HG03103 (cell line): Measurements from ENCODE around the gene C2orf92.

Experiments used
- ATAC-seq: cut with Tn5 transposase; IDR thresholded peaks from one replicate; pipeline ENCODE4 v1.9.1; 2021; ENCODE audit warnings: low read depth; ENCODE audit not compliant: unreplicated experiment

The C2orf92 gene

DNA sequence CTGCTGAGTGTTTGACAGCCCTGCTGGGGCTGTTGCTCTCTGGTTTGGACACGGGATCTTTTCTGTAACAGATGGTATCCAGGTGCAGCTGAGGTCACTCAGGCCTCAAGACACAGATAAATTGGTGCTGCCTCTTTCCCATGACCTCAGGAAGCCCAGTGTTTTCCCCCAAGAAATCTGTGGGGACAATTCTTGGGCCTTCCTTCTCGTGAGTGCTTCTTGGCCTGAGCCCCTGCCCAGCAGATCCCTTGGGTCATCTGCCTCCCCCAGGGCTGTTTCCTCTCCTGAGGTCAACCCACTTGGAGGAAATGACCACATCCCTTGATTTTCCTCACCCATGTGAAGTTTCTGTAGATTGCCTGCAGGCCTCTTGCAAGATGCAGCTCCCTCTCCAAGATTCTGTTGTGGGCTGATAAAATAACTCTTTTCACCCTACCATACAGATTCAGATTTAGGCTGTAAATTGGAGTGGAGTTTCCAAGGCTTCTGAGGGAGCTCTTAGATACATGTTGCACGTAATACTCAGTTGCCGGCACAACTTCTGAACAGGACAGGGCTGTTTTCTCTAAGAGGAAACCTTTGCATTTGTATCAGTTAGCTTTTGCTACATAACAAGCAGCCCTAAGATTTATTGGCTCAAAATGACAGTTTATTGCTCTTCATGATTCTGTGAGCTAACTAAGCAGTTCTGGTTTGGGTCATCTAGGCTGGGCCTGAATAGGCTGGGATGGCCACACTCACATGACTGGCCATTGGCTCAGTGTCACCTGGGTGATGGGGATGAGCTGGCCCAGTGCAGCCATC, 57.0 kb downstream of the C2orf92 start:
- ATAC-seq: no peak

DNA sequence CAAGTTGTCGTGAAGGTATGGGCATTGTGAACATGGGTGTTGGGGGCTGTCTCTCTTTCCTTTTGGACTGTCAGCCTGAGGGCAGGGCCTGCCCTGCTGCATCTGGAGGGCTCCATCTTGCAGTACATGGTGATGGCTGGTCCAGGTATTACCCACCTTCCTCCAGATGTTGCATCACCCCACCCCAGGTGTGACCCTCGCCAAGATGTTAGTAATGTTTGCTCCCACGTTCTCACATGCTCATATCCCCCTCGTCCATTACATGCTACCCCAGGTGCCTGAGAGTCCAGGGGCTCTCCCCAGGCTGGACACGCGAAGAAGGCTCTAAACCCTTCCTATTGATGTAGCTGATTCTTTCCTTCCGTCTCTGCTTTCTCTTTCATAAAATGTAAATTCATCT, 57.8 kb downstream of the C2orf92 start:
- no peak for ATAC-seq

DNA sequence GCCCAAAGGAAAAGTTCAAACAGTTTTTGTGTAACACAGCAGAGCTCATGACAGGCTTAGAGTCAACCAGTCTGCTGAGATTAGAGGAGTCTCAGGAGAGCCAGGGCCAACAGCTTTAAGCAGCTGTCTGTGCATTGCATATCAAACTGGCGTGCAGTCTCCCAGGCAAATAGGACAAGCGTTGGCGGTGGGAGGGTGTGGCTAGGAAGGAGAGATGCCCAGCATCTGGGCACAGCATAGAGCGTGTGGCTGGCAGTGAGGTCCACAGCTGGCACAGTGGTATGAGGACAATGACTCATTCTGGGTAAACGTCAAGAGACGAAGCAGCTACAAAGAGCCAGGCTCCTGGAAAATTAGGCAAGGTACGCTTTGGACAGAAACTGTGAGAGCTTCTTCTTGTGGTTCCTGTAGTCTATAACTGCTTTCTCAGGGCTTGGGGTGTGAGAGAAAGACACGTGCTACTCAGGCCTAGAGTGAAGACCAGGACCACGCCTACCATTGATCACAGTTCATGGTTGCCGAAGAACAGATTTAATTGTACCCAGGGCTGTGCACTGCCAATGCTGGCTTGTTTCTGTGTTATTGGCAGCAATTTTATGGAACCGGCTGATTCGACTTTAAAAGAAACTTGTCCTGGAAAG, 58.7 kb downstream of the C2orf92 start:
- no peak for ATAC-seq

DNA sequence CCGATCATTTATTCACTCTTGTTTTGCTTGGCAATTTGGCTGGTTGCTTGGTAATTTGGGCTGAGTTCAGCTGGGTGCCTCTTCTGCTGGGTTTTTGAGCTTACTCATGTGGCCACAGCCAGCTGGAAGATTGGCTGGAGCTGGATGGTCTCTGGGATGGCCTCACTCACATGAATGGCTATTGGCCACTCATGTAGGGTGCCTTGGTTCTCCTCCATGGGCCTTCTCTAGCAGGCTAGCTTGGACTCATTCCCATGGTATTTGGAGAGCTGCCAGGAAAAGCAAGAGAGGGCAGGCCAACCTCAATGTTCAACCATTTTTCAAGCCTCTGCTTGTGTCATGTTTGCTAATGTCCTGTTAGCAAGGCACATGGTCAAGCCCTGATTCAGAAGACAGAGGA, 60.7 kb downstream of the C2orf92 start:
- no peak for ATAC-seq

DNA sequence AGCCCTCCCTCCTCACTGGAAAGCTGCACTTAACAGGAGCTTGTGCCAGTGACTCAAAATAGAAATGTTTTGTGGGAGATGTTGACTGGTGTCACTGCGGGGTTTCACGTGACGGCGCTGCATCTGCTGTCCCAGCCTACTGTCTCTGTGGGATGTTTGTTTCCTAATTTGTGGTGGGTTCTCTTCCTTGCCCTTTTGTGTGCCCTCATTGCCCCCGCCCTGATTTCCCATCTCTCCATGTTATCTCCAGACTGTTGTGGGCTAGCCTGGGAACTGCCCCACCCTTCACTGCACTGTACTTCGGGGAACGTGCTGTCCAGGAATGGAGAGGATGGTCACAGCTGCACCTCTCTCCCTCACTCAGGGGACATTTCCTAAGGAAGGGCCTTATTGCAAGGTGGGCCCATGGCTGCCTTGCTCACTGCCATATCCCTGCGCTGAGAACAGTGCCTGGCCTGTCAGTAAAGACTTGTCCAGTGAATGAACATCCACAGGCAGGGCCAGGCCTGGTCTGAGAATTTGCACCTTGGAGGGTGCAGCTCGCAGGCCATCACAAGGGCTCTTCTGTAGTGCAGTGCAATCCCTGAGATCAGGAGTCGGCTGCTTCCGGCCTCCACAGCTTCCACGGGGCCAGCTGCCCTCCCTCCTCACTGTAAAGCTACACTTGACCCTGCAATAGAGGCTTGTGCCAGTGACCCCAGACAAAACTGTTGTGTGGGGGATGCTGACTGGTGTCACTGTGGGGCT, 61.9 kb downstream of the C2orf92 start:
- no peak for ATAC-seq

DNA sequence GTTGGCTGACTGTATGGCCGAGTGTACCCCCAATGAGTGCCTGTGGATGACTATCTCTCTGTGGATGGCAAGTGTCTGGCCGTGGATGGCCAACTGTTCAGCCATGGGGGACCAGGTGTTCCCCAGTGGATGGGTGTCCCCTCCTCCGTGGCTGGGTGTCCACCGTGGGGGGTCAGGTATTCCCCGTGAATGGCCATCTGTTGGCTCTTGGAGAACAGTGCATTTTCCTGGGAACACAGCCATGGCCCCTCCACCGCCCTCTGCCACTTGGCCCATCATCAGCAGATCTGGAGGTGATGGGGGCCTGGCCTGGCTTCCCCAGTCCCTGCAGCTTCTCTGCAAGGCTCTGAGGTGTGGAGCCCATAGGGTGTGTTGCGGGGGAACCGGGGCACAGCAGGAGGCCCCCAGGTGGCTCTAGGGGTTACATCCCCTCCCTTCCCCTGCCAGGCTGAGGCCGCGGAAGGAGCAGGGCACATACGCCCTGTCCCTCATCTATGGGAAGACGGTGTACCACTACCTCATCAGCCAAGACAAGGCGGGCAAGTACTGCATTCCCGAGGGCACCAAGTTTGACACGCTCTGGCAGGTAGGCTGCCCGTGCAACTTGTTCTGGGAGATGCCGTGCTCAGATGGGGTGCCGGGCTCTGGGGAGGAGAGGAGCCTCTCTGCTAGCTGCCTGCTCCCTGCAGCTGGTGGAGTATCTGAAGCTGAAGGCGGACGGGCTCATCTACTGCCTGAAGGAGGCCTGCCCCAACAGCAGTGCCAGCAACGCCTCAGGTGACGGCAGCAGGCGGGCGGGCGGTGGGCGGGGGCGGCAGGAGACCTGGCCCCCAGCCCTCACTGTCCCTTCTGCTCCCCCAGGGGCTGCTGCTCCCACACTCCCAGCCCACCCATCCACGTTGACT, 63.2 kb downstream of the C2orf92 start:
- no peak for ATAC-seq

DNA sequence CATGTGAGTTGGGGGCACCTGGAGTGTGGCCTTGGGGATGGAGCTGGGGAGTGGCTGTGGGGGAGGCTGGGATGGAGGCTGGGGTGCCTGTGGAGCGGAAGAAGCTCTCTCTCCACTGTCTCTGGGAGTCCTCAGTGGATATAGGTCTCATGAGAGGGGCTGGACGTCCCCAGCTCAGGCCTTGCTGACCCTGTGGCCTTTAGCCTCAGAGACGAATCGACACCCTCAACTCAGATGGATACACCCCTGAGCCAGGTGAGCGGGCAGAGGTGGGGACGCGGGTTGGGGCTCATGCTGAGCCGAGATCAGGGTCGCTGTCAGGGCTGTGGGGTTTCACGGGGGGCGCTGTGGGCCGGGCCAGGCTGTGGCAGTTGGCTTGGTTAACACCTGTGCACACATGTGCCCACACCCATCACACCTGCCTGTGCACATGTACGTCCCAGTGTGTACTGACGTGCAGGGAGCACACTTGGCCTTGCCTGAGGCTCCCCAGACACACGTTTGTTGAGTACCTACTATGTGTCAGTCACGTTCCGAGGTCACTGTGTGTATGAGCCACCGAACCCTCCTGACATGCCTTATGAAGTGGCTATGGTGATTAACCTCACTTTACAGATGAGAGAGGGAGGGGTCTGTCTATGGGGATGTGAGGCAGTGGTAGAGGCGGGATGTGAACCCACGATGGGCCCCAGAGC, 64.0 kb downstream of the C2orf92 start:
- no peak for ATAC-seq

DNA sequence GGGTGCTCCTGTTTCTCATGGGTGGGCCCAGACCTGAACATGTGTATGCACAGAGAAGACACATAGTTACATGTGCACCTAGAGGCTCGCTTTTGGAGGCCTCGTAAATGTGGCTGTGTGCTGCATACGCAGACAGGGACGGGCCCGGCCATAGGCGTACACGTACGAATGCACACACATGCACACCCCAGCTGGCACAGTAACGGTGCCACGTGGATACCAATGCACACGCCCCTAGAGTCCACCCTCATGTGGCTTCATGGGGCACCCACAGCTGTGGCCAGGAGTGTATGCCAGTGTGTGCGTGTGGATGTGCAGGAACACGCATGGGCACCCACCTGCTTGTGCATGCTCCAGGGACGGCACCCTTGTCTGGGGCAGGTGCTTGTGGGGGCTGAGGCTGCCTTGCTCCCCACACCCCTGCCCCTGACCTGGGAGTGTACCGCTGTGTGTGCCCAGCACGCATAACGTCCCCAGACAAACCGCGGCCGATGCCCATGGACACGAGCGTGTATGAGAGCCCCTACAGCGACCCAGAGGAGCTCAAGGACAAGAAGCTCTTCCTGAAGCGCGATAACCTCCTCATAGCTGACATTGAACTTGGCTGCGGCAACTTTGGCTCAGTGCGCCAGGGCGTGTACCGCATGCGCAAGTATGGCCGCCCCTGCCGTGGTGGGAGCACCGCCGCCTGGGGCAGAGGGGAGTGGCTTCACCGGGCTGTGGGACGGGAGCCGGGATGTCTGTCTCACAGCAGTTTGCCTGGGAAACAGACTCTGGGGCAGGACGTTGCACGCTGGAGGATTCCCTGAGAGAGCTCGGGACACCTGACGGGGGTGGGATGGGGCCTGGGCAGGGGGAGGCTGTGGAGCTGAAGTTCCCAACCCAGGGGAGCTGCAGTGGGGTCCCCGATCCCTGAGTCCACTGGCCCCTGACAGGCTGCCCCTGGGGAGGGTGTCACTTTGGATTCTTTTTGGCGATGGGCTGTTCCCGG, 64.8 kb downstream of the C2orf92 start:
- ATAC-seq: no peak

DNA sequence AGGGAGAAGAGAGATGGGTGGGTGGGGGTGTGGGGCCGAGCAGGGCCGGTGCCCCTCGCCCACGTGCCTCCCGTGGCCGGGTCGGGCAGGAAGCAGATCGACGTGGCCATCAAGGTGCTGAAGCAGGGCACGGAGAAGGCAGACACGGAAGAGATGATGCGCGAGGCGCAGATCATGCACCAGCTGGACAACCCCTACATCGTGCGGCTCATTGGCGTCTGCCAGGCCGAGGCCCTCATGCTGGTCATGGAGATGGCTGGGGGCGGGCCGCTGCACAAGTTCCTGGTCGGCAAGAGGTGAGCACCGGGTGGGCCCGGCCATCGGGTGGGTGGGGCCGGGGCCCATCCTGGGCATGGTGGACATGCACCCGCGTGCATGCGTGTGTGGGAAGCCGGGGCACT, 65.6 kb downstream of the C2orf92 start:
- no peak for ATAC-seq

DNA sequence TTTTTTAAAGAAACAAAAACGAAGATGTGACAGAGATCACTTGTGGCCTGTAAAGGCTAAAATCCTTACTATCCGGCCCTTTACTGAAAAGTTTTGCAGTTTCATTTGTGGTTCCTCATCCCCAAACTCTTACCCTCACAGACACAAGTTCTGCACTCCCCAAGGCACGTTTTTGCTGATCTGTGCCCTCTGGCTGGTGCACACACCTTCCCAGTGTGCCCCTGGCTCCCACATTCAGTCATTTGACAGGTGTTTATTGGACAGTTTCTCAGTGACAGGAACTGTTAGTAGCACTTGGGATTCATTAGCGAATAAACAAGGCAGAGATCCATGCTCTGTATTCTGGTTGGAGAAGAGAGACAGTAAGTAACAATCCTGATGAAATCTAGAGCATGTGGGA, 66.7 kb downstream of the C2orf92 start:
- ATAC-seq: no peak

DNA sequence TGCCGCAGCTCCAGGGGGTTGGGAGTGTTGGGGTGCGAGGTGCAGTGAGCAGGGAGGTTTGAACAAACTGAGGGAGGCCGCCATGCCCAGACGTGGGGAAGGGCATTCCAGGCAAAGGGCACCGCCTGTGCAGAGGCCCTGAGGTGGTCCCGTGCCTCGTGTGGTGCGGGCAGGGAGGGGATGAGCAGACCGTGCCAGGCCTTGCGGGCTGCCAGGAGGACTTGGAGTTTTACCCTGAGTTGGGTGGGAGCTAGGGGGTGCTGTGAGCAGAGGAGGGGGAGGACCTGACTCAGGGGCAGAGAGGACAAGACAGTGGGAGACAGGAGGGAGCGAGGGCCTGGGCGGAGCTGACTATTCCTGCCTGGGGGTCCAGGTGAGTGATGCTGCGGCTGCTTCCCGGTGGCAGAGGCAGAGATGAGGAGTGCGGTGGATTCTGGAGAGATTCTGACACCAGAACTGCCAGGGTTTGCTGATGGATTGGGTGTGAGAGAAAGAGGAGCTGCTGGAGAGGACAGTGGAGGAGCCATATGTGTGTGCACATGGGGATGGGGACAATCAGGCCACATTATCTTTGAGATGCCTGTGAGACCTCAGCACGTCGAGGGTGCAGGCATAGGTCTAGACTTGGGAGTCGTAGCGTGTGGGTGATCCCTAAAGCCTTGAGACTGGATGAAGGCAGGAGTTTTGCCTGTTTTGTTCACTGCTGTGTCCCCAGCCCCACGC, 67.3 kb downstream of the C2orf92 start:
- ATAC-seq: no peak

DNA sequence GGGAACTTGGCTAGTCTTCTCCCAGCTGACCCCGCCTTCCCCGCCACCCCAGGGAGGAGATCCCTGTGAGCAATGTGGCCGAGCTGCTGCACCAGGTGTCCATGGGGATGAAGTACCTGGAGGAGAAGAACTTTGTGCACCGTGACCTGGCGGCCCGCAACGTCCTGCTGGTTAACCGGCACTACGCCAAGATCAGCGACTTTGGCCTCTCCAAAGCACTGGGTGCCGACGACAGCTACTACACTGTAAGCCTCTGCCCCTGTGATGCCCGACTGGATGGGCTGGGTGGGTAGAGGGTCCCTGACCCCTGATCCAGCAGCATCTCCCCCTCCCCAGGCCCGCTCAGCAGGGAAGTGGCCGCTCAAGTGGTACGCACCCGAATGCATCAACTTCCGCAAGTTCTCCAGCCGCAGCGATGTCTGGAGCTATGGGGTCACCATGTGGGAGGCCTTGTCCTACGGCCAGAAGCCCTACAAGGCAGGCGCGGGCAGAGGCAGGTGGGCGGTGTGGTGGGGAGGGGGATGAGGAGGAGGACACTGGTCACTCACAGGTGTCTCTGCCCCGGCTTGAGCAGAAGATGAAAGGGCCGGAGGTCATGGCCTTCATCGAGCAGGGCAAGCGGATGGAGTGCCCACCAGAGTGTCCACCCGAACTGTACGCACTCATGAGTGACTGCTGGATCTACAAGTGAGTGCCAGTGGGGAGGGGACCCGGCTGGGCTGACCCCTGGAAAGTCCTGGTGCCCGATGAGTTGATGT, 68.1 kb downstream of the C2orf92 start:
- no peak for ATAC-seq

DNA sequence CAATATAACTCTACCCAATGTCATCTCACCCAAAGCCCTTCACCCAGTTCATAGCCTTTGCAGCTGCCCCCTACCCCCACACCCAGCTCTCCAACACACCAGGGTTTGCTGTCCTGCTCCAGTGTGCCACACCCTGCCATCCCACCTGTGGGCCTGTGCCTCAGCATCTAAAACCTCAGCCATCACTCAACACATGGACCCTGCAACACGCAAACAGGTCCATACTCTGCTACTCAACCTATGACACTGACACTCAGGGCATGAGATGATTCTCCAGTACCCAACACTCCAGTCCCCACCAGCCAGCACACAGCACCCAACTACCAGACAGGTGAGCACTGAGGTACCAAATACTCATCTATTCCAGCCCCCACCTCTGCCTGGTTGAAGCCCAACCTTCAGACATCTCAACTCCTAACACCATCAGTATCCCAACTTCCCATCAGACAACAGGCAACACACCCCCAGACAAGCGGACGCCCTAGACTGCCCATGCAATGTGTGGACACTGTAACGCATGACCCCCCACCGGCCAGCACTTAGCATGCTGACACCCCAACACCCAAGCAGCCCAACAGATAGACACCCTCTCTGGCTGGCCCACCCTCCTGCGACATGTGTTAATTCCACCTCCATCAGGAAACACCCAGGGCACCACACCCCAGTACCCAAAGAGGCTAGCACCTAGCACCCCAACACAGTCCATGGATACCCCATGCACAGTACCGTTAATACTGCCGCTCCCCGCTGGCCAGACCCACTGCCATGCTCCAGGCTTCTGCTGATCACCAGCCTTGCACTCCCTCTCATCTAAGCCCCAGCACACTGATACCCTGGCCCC, 68.9 kb downstream of the C2orf92 start:
- no peak for ATAC-seq

DNA sequence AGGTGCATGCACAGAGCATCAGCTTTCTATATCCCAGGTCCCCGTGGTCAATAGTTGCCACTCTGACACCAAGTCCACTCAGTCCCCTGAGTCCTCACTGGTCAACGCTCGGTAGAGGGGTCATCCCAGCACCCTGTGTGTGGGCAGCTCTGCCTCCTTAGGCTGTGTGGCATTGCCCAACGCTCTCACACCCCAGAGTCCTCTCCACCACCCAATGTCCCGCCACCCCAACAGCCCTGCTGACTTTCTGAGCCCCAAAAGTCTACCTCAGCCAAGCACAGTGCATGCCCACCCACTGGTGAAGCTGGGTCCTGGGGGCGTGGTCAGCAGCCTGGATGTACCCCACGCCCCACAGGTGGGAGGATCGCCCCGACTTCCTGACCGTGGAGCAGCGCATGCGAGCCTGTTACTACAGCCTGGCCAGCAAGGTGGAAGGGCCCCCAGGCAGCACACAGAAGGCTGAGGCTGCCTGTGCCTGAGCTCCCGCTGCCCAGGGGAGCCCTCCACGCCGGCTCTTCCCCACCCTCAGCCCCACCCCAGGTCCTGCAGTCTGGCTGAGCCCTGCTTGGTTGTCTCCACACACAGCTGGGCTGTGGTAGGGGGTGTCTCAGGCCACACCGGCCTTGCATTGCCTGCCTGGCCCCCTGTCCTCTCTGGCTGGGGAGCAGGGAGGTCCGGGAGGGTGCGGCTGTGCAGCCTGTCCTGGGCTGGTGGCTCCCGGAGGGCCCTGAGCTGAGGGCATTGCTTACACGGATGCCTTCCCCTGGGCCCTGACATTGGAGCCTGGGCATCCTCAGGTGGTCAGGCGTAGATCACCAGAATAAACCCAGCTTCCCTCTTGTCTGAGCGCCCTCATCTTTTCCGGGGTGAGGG, 69.7 kb downstream of the C2orf92 start:
- ATAC-seq: no peak

DNA sequence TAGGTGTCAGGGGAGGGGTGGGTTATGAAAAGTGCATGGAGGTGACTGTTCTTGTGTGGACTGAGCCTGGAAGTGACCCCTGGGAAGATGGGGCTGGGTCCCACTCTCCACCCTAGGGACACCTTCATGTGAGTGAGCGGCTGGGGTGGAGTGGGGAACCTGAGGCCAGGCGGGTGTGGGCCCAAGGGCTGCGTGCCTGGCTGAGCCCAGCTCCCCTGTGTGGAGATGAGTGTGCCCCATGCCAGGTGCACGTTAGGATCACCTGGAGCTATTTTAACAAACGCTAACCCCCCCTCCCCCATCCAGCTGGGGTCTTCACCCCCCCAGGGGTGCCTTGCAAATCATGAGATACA, 70.4 kb downstream of the C2orf92 start:
- no peak for ATAC-seq
